Endothelial cell of umbilical vein (primary cell): ENCODE data around the gene JADE3.

Source experiments
- CTCF ChIP-seq, 2 donors: IDR thresholded peaks; 1 replicate in 1 of 2; 2 replicates in 1 of 2; pipeline ENCODE4 v1.5.1; 2011; ENCODE audit warnings: low read length in 2 of 2, mild to moderate bottlenecking in 2 of 2, moderate library complexity in 2 of 2, control low read depth in 1 of 2, inconsistent platforms in 1 of 2, low read depth in 1 of 2; ENCODE audit not compliant: insufficient read depth in 1 of 2; ENCODE audit errors: extremely low read depth in 1 of 2
- EZH2 ChIP-seq: IDR thresholded peaks from 2 replicates; pipeline ENCODE4 v1.6.1; 2012; ENCODE audit warnings: borderline replicate concordance, low read depth, mild to moderate bottlenecking, moderate library complexity, low read length, inconsistent platforms; ENCODE audit not compliant: severe bottlenecking
- MAX ChIP-seq: IDR thresholded peaks from 2 replicates; pipeline ENCODE4 v1.6.1; 2011; ENCODE audit not compliant: insufficient read depth, insufficient read length
- MYC ChIP-seq: IDR thresholded peaks from one replicate; pipeline ENCODE4 v1.6.1; 2011; ENCODE audit warnings: mild to moderate bottlenecking, low read depth, low read length
- POLR2A ChIP-seq: IDR thresholded peaks from 2 replicates; pipeline ENCODE4 v1.6.1; 2012; ENCODE audit warnings: low read depth, mild to moderate bottlenecking, control low read depth, low read length
- POLR2AphosphoS5 ChIP-seq: IDR thresholded peaks from 2 replicates; pipeline ENCODE4 v1.6.1; 2012; ENCODE audit warnings: low read depth, mild to moderate bottlenecking, control low read depth, low read length, moderate library complexity; ENCODE audit not compliant: insufficient read depth

GRCh38 chrX:46992070-46992469, 79.8 kb downstream of the JADE3 start:
- TF ChIP-seq CTCF (IDR thresholded peaks at IDR 0.05; ENCODE audit: extremely low read depth in 1 of 2, insufficient read depth in 1 of 2, low read depth in 1 of 2, low read length in 2 of 2) (no peak), POLR2AphosphoS5 (no peak), POLR2A (no peak), MAX (no peak), EZH2 (no peak), MYC (no peak)
